Measurements from ENCODE around the gene ATXN2.
"Not testable (repeated sequence)": the region's sequence is repeated elsewhere in the genome, so short reads cannot be mapped to it uniquely, and the experiment has no call there.

ATXN2 gene

DNA sequence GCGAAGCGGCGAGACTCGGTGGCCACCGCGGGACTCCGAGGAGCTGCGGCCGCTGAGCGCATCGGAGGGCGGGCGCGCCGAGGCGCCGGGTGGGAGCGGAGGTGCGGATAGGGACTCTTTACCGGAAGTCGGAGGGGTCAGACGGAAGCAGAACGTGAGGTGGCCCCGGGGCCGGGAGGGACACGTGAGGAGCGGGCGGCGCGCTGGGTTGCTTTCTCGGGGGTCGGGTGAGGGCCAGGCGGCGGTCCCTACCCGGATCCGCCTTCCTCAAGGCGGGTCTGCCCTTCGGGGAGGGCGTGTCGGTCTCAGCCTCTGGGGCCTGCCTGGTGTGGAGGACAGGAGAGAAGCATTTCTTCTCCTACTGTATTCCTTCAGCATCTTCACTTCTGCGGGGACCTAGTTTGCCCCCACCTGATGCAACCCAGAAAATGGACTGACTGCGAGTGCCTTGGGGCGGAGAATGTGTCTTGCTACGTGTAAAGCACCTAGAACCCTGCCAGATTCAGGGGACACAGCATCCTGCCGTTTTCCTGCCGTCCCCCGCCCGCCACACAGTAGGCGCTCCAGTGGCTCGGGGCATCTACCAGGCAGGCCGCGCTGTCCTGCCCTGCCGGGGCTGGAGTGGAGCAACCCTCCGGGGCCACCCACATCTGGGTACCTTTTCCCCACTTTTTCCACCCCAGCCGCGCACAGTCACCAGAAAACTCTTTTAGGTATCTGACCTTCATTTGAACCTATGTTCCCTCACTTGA lies 514 bp upstream of the ATXN2 start:
- DNase-seq (ENCODE audit: low read depth) = peak; percentile 91

DNA sequence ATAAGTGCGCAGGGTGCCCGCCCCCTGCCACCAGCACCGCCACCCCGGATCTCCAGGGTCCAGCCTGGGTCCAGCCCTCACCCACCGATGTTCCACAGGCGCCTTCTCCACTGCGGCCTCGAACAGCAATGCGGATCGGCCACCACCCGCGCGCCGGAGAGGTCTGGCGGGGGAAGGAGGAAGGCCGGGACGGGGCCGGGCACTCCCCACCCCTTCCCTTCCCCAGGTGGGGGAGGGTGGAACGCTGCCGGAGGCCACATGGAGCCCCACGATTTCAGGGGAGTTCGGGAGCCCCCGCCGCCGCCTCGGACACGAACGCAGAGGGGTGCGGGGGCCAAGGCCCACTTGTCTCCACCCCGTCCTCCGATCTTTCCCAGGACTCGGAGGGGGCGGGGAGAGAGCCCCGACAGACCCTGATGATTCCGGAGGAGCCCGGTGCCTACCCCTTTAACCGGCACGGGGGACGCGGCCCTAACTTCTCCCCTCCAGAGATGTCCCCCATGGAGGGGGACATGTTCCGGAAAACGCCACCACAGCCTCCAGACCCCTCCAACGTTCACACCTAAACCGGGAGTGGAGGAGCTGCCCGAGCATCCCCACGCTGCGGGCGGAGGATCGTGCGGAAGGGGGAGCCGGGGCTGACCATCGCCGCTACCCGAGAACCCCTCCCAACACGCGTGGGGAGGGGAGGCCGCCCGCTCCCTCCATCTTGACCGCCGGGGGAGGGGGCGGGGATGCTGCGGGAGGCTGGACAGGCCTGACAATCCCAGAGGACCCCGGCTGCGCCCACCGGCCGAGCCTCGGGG lies 1.1 kb downstream of the ATXN2 start:
- DNase-seq (ENCODE audit: low read depth) = no peak

DNA sequence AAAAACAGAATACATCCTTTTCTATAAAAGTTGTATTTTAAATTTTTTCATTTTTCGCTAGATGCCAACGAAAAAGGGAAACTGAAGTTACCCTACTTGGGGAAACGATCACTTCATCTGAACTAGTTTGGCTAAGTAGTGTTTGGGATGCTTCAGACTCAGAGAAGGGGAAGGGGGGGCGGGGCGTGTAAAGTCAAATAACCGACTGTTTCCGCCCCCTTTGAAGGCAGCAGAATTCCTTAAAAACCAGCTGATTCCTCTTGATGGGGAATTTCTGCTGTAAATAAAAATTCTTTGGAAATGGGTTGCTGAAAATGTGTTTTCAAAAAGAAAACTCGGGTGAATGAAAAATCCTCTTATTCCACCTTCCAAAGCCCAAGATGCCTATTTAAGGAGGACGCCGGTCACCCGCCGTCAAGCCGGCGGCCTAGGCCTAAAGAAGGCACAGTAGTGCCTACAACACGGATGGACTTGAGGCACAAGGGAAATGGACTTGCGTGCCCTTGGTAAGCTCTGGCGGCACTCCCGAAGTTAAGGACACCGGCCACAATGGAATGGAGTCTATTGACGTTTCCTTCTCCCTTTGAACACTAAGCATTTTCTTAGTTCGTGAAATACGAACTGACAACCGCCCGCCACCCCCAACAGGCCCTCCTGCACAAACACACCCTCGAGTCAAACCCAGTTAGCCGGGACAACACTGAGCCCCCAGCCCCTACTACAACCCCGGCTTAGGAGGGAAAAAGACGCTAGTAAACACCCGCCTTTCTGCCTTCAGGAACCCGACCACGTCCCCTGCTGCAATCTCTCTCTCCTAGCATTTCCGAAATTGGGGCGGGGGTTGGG lies 1.9 kb downstream of the ATXN2 start:
- DNase-seq (ENCODE audit: low read depth) = no peak

DNA sequence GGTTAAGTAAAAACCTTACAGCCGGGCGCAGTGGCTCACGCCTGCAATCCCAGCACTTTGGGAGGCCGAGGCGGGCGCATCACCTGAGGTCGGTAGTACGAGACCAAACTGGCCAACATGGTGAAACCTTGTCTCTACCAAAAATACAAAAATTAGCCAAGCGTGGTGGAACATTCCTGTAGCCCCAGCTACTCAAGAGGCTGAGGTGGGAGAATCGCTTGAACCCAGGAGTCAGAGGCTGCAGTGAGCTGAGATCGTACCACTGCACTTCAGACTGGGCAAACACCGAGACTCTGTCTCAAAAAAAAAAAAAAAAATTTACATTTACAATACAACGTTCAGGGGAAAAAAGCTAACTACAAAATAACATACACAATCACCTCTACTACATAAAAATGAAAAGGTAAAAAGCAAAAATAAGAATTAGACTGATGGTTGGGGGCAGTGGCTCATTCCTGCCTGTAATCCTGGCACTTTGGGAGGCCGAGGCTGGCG lies 3.7 kb downstream of the ATXN2 start:
- not testable (repeated sequence) for DNase-seq (ENCODE audit: low read depth)

DNA sequence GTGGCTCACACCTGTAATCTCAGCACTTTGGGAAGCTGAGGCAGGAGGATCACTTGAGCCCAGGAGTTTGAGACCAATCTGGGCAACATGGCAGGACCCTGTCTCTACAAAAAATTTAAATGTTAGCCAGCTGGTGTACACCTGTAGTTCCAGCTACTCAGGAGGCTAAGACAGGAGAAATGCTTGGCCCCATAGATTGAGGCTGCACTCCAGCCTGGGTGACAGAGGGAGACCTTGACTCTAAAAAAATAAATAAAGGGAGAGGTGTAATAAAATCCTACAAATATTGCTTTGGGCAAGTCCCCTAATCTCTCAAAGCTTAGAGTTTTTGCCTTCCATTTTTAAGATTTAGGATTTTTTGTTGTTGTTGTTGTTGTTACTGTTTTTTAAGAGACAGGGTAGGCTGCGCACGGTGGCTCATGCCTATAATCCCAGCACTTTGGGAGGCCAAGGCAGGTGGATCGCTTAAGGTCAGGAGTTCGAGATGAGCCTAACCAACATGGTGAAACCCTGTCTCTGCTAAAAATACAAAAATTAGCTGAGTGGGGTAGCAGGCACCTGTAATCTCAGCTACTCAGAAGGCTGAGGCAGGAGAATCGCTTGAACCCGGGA lies 7.6 kb downstream of the ATXN2 start:
- not testable (repeated sequence) for DNase-seq (ENCODE audit: low read depth)

DNA sequence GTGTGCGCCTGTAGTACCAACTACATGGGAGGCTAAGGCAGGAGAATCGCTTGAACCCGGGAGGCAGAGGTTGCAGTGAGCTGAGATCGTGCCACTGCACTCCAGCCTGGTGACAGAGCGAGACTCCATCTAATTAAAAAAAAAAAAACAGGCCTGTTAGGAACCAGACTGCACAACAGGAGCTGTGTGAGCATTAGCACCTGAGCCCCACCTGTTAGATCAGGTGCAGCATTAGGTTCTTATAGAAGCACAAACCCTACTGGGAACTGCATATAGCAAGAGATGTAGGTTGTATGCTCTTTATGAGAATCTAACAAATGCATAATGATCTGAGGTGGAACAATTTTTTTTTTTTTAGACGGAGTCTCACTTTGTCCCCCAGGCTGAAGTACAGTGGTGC lies 8.6 kb downstream of the ATXN2 start:
- no peak for DNase-seq (ENCODE audit: low read depth)

DNA sequence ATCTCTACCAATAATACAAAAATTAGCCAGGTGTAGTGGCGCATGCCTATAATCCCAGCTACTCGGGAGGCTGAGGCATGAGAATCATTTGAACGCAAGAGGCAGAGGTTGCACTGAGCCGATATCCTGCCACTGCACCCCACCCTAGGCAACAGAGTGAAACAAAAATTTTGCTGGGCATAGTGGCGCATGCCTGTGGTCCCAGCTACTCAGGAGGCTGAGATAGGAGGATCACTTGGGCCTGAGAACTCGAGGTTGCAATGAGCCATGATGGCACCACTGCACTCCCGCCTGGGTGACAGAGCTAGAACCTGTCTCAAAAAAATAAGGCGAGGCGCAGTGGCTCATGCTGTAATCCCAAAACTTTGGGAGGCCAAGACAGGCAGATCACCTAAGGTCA lies 9.5 kb downstream of the ATXN2 start:
- no peak for DNase-seq (ENCODE audit: low read depth)

DNA sequence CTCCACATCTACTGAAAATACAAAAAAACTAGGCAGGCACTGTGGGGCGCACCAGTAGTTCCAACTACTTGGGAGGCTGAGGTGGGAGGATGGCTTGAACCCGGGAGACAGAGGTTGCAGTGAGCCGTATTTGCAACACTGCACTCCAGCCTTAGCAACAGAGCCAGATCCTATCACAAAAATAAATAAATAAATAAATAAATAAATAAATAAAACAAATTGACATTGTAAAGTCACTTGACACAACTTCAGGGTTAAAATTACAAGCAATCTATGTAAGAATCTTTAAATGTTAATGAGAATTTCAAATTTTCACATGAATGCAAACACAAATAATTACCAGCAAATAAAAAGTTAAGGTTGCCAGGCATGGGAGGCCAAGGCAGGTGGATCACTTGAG lies 11.1 kb downstream of the ATXN2 start:
- no peak for DNase-seq (ENCODE audit: low read depth)

DNA sequence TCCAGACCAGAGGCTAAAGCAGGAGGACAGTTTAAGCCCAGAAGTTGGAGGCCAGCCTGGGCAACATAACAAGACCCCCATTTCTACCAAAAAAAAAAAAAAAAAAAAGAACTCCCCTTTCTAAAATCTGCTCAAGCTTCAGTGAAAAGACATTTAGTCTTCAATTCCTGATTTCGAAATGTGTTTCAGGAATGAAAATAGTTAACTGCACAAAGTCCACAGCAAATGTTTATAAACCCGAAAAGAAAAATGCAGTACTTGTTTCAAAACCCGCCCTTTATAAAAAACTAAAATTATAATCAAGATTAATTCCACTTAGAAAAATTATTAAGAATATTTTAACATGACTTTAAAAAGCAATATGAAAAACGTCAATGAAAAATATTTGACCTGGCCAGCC lies 12.1 kb downstream of the ATXN2 start:
- no peak for DNase-seq (ENCODE audit: low read depth)

DNA sequence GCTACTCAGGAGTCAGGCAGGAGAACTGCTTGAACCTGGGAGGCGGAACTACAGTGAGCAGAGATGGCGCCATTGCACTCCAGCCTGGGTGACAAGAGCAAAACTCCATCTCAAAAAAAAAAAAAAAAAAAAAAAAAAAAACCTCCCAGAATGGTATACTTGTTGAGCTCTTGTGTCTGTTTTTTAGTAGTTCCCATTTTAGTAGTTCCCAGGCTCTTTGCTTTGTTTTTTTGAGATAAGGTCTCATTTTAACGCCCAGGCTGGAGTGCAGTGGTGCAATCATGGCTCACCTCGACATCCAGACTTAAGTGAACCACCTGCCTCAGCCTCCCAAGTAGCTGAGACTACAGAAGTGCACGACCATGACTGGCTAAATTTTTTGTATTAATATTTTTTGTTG lies 13.4 kb downstream of the ATXN2 start:
- no peak for DNase-seq (ENCODE audit: low read depth)

DNA sequence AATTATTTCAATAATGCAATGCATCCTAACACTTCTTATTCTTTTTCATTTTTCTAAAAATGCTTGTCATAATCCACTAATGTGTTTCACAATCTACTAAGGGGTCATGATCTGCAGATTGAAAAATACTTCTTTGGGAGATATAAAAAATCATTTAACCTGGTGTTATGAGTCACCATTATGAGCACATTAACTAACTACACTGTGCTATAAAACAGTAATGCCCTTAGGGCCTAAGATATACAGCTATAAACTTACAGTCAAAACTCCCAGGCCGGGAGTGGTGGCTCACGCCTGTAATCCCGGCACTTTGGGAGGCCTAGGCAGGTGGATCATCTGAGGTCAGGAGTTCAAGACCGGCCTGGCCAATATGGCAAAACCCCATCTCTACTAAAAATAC lies 14.2 kb downstream of the ATXN2 start:
- DNase-seq (ENCODE audit: low read depth) = no peak

DNA sequence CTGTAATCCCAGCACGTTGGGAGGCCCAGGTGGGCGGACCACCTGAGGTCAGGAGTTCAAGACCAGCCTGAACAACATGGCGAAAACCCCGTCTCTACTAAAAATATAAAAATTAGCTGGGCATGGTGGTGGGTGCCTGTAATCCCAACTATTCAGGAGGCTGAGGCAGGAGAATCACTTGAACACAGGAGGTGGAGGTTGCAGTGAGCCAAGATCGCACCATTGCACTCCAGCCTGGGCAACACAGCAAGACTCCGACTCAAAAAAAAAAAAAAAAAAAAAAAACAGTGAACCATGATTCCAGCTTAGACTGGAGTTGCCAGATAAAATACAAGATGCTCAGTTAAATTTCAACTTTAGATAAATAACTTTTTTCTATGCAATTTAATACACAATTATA lies 15.6 kb downstream of the ATXN2 start:
- DNase-seq (ENCODE audit: low read depth) = not testable (repeated sequence)

DNA sequence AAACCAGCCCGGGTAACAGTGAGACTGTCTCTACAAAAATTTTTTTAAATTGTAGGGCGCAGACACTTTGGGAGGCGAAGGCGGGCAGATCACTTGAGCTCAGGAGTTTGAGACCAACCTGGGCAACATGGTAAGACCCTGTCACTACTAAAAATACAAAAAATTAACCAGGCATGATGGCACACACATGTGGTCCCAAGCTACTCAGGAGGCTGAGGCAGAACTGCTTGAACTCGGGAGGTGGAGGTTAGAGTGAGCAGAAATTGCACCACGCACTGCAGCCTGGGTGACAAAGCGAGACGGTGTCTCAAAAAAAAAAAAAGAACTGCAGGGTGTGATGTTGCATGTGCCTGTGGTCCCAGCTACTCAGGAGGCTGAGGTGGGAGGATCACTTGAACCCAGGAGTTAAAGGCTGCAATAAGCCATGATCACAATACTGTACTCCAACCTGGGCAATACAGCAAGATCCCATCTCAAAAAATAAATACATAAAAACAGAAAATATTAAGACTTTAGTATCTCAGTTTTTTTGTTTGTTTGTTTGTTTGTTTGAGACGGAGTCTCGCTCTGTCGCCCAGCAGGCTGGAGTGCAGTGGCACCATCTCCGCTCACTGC lies 16.9 kb downstream of the ATXN2 start:
- no peak for DNase-seq (ENCODE audit: low read depth)

DNA sequence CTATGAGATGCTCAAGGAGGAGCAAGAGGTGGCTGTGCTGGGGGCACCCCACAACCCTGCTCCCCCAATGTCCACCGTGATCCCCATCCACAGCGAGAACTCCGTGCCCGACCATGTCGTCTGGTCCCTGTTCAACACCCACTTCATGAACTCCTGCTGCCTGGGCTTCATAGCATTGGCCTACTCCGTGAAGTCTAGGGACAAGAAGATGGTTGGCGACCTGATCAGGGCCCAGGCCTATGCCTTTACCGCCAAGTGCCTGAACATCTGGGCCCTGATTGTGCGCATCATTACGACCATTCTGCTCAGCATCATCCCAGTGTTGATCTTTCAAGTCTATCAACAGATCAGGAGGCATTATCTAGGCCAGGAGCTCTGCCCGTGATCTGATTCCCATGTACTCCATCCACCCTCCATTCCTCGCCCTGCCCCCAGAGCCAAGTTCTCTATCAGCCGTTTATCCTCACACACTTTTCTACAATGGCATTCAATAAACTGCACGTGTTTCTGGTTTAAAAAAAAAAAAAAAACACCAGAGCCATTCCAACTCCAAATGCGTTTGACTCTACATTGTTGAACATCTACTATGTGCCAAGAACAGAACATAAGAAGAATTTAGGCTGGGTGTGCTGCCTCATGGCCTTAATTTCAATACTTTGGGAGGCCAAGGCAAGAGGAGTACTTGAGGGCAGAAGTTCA lies 17.5 kb downstream of the ATXN2 start:
- DNase-seq (ENCODE audit: low read depth) = no peak

DNA sequence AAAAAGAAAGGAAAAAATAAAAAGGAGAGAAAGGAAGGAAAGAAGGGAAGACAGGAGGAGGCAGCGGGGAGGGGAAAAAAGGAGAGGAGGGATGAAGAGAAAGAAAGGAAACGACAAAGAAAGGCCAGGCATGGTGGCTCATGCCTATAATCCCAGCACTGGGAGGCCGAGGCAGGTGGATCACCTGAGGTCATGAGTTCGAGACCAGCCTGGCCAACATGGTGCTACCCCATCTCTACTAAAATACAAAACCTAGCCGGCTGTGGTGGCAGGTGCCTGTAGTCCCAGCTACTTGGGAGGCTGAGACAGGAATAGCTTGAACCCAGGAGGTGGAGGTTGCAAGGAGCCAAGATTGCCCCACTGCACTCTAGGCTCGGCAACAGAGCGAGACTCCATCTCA lies 18.4 kb downstream of the ATXN2 start:
- DNase-seq (ENCODE audit: low read depth) = no peak

DNA sequence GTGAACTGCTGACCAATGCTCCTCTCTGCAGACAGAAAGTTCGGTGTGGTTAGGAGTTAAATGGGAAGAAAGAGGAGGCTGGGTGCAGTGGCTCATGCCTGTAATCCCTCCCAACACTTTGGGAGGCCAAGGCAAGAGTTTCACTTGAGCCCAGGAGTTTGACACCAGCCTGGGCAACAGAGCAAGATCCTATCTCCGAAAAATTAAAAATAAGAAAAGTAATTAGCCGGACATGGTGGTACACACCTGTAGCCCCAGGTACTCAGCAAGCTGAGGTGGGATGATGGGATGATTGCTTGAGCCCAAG lies 19.0 kb downstream of the ATXN2 start:
- no peak for DNase-seq (ENCODE audit: low read depth)

DNA sequence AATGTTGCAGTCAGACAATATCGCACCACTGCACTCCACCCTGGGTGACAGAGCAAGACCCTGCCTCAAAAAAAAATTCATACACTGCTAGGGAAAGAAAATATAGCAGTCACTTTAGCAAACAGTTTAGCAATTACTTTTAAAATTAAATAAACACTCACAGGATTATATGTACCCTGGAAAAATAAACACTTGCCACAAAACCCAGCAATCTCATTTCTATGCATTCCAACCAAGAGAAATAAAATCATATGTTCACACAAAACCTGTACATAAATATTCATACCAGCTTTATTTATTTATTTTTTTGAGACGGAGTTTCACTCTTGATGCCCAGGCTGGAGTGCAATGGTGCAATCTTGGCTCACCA lies 20.2 kb downstream of the ATXN2 start:
- no peak for DNase-seq (ENCODE audit: low read depth)

DNA sequence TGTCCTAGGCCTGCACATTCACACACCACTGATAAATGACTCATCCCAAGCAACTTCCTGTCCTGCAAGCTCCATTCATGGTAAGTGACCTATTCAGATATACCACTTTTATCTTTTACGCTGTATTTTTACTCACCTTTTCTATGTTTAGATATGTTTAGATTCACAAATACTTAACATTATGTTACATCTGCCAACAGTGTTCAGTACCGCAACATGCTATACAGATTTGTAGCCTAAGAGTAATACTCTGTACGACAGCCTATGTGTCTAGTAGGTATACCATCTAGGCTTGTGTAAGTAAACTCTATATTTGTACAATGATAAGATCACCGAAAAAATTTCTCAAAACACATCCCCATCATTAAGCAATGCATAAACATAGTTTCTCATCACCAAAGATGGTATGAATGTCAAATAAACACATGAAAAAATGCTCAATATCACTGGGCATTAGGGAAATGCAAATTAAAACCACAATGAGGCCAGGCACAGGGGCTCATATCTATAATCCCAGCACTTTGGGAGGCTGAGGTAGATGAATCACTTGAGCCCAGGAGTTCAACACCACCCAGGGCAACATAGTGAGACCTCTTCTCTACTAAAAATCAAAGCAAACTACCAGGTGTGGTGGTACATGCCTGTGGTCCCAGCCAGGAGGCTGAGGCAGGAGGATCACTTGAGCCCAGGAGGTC lies 20.7 kb downstream of the ATXN2 start:
- no peak for DNase-seq (ENCODE audit: low read depth)

DNA sequence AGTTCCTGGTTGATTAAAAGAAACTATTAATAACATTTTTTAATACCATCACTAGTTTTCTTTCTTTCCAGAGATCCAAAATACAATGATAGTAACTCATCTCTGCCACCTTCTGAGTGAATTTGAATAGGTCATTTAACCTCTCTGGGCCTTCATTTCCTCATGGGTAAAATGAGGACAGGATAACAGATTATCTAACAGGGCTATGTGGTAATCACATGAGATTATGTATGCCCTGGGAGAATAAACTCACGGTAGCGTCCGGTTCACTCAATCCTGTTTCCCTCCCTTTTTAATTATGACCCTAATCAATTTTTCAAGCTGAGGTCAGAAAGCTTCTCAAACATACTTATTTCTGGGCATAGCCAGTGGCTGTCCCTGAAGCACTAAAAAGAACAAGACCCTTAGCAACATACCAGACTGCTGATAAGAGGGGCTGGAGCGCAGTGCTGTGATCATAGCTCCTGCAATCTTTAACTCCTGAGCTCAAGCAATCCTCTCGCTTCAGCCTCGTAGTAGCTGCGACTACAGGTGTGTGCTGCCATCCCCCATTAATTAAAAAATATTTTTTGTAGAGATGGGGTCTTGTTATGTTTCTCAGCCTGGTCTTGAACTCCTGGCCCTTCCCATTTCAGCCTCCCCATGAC lies 24.2 kb downstream of the ATXN2 start:
- no peak for DNase-seq (ENCODE audit: low read depth)

DNA sequence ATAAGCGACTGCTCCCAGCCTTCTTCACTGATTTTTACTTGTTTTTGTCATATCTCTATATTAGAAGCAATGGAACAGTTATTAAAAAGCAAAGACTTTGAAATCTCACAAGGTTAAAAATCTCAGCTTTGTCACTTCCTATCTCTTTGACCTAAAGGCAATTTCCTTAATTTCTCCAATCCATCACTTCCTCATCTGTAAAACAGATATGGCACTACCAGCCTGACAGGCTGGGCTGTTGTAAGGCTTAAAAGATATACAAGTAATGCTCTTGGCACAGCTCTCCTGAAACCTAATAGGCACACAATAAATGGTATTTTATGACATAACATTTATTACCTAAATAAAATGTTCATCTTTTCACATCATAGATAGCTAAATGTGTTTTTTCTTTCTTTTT lies 25.6 kb downstream of the ATXN2 start:
- DNase-seq (ENCODE audit: low read depth) = no peak

Data from fibroblast of the conjunctiva (primary cell).